ENCODE results near the gene MICAL3.
"Not testable (repeated sequence)": the region's sequence is repeated elsewhere in the genome, so short reads cannot be mapped to it uniquely, and the experiment has no call there.

The MICAL3 gene, protein sequence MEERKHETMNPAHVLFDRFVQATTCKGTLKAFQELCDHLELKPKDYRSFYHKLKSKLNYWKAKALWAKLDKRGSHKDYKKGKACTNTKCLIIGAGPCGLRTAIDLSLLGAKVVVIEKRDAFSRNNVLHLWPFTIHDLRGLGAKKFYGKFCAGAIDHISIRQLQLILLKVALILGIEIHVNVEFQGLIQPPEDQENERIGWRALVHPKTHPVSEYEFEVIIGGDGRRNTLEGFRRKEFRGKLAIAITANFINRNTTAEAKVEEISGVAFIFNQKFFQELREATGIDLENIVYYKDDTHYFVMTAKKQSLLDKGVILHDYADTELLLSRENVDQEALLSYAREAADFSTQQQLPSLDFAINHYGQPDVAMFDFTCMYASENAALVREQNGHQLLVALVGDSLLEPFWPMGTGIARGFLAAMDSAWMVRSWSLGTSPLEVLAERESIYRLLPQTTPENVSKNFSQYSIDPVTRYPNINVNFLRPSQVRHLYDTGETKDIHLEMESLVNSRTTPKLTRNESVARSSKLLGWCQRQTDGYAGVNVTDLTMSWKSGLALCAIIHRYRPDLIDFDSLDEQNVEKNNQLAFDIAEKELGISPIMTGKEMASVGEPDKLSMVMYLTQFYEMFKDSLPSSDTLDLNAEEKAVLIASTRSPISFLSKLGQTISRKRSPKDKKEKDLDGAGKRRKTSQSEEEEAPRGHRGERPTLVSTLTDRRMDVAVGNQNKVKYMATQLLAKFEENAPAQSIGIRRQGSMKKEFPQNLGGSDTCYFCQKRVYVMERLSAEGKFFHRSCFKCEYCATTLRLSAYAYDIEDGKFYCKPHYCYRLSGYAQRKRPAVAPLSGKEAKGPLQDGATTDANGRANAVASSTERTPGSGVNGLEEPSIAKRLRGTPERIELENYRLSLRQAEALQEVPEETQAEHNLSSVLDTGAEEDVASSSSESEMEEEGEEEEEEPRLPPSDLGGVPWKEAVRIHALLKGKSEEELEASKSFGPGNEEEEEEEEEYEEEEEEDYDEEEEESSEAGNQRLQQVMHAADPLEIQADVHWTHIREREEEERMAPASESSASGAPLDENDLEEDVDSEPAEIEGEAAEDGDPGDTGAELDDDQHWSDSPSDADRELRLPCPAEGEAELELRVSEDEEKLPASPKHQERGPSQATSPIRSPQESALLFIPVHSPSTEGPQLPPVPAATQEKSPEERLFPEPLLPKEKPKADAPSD (N-terminal part only)

GRCh38 chr22:18024276-18024939 lies at the start of gene MICAL3:
Gene MICAL3, minus strand, starts transcription at chr22:18024561. Its CDS starts 117,749 bp downstream, at chr22:17906812.
- no peak for DNase-seq

GRCh38 chr22:18073927-18074326 lies 49.6 kb upstream of the MICAL3 start:
- DNase-seq: not testable (repeated sequence)

DNA sequence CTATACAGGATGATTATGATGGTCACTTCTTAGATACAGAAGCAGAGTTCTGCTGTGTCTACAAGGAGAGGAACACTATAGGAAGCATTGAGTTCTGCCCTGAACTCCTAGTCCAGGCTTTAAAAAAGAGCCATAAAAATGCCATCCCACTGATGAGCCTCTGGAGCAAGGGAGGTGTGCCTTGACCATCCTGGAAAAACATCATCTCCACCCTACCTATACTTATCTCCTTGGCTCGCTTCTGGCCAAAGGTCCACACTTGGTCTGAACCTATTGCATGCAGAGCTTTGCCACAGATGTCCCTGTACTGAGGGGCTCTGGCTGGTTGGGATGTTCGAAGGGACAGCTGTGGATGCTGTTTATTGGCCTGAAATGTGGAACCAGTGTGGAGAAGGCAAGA lies 49.1 kb upstream of the MICAL3 start:
- no peak for DNase-seq

GRCh38 chr22:18071968-18072310 lies 47.6 kb upstream of the MICAL3 start:
- DNase-seq: no peak

- DNase-seq: not testable (repeated sequence)
Measured at GRCh38 chr22:18071307-18071967, 47.1 kb upstream of the MICAL3 start.

DNA sequence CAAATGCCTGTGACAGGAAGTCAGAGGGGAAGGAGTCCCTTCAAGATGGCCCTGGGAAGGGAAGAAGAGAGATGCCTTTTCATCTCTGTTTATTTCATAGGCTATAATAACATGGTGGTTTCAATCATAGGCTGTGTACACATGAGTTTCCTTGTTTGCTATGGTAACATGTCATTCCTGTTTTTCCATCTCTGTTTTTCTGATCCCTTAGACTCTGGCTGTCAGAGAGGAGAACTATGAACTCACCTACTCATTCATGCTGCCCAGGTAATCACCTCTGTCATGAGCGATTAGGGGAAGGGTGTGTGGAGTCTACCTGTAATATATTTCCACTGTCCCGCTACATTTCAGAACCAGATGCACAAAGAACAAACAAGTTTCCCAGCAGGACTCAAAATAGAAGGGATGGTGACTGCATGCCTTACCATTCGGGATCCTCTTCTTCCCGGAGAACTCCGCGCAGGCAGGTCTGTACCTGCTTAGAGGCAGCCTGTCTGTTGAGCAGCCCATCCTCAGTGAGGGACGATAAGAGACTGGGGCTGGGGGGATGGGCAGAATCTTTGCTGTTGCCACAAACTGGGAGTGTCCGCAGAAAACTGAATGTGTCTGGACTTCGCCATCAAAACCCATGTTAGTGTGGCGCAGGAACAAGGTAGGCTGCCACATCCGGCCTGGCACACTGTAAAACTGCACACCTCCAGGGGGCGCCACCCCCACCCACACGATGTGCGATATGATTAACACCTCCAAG lies 46.4 kb upstream of the MICAL3 start:
- no peak for DNase-seq

DNA sequence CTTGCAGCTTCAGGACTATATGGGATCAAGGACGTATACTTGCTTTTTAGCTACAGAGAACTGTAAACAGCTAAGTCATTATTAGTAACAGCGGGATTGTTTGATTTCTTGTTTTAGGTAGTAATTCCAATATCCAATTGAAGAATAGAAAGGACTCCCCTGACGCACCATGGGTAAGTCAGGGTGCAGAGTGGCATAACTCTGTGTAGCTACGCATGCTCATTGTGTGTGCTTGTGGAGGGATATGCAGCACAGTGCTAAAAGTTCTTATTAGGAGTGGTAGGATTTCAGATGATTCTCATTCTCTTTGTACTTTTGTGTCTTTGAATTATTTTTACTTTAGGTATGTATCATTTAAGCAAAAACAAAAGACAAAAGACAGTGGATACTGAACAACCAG lies 45.7 kb upstream of the MICAL3 start:
- DNase-seq: no peak

- DNase-seq: no peak
Measured at GRCh38 chr22:18069041-18069440, 44.7 kb upstream of the MICAL3 start.

GRCh38 chr22:18068381-18068988 lies 44.1 kb upstream of the MICAL3 start:
- no peak for DNase-seq

- DNase-seq: no peak
Measured at GRCh38 chr22:18067548-18068341, 43.4 kb upstream of the MICAL3 start.

DNA sequence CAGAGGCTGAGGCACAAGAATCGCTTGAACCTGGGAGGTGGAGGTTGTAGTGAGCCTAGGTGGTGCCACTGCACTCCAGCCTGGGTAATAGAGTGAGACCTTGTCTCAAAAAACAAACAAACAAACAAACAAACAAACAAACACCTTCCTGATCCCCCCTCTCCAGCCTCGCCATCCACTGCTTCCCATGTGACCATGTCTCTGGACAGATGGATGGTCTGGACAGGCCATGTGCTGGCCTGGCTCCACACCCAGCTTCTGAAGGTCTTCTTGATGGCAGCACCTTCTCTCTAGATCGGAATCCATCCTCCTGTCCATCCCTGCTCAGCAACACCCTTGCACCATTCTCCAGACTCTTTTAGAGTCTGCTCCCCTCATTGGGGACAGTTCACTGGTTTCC lies 42.8 kb upstream of the MICAL3 start:
- no peak for DNase-seq

DNA sequence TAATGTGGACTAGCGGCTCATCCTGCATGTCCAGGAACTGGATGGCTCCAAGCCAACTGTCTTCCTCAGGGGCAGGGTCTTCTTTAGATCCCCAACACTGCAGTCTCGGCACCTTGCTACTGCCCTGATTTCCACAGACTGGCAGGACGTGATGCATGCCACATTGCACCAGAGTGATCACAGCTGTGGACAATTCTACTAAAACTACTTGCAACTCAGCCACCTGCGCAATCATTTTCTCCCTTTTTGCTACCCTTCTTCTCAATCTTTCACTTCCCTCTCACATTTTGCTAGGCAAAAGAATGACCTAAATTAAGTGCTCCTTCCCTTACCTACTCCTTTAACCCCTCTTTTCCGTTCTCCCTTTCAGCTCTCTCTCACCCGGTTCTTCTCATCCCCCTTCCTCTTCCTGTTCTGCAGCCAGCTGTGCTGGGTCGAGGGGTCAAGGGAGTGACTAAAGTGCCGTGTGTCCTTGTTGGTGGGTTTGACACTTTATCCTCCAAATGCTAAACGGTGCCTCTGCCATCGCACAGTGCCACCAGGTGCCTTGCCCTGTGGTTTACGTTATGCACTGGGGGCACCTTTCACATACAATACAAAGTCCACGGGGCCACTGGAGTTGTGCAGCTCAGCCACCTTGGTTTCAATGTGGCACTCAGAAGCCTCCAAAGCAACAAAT lies 42.0 kb upstream of the MICAL3 start:
- no peak for DNase-seq

- DNase-seq: no peak
Measured at GRCh38 chr22:18065256-18065655, 40.9 kb upstream of the MICAL3 start.

- DNase-seq: no peak
Measured at GRCh38 chr22:18064636-18065035, 40.3 kb upstream of the MICAL3 start.

- not testable (repeated sequence) for DNase-seq
Measured at GRCh38 chr22:18063715-18064114, 39.4 kb upstream of the MICAL3 start.

DNA sequence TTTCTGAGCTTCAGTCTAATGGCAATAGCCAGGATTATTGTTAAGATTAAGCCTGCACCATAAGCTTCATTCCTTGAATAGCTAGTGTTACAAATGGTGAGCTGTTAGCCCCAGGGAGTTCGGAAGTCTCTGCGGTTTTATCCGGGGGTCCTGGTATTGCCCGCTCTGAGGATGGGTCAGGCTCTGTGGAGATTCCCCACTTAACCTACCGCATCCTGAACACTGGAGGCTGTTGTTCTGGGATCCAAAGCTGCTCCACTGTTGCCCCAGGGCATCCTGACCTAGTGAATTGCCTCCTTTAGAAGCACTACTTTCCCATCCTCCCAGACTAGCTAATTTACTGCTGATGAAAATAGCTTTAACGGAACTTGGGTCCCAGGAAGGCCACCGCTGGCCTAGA lies 38.9 kb upstream of the MICAL3 start:
- DNase-seq: no peak

- DNase-seq: no peak
Measured at GRCh38 chr22:18062421-18062820, 38.1 kb upstream of the MICAL3 start.

- no peak for DNase-seq
Measured at GRCh38 chr22:18060646-18061620, 36.6 kb upstream of the MICAL3 start.

All from NK-92 treated with Interleukin-12 subunit alpha and Interleukin-12 subunit beta, amount 100 ng/mL, for 24 hours (cell line).